GM18951 (cell line): ENCODE measurements around the gene STAMBPL1.

Experiments used
- POLR2A ChIP-seq: IDR thresholded peaks from 4 replicates; pipeline ENCODE4 v1.6.1; 2011; ENCODE audit warnings: mild to moderate bottlenecking; ENCODE audit not compliant: insufficient read length, insufficient read depth; ENCODE audit errors: extremely low read depth
- in situ Hi-C: fragments of 300-500 bp; cut with MboI; formaldehyde crosslinking; loops from one replicate; pipeline ENCODE4 v1.12.0; 2022; ENCODE audit warnings: low sequenced_read_pairs, mixed read lengths, inconsistent platforms; ENCODE audit not compliant: unreplicated experiment

Gene STAMBPL1

GRCh38 chr10:88961266-88961665 lies 81.2 kb downstream of the STAMBPL1 start:
- in situ Hi-C loops, result no loop called here
- TF ChIP-seq POLR2A, result no peak

DNA sequence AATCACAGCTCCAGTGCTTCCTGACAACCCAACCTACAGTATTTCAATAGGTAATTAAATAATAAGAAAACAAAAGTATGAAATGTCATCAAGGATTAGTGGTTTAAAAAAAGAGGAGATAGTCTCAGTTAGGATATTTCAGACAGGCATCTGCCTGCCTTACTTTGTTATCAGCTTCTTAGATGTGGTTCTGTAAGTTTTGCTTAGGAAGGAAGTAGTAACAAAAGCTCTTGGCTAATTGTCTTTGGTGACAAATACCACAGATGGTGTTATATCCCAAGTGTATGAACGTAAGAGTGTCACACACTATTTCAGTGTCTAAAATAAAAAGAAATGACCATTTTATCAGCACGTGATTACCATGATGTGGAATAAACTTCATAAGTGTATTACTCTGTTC lies 82.3 kb downstream of the STAMBPL1 start:
- TF ChIP-seq POLR2A, result no peak
- in situ Hi-C loops, result no loop called here

GRCh38 chr10:88963318-88963717 lies 83.3 kb downstream of the STAMBPL1 start:
- TF ChIP-seq POLR2A, result no peak
- in situ Hi-C loops, result no loop called here

DNA sequence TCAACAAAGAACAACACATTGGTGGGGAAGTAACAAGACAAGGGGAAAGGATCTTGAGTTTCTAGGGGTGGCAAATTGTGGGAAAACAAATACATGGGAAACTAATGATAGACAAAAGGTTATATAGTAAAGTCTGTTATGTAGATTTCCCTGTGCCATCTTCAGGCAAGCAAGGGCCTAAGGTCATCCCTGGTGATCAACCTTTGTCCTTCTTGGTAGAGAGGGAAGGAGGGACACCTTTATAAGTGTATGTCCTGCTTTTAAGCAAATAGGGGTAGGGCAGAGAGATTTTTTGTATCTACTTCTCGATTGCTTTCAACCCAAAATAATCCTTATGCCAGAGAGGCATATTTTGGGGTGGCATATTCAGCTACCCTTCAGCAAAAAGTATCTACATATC lies 84.3 kb downstream of the STAMBPL1 start:
- in situ Hi-C loops, result no loop called here
- no peak for TF ChIP-seq POLR2A

GRCh38 chr10:88964869-88965415 lies 84.9 kb downstream of the STAMBPL1 start:
- no peak for TF ChIP-seq POLR2A
- in situ Hi-C loops, result no loop called here

DNA sequence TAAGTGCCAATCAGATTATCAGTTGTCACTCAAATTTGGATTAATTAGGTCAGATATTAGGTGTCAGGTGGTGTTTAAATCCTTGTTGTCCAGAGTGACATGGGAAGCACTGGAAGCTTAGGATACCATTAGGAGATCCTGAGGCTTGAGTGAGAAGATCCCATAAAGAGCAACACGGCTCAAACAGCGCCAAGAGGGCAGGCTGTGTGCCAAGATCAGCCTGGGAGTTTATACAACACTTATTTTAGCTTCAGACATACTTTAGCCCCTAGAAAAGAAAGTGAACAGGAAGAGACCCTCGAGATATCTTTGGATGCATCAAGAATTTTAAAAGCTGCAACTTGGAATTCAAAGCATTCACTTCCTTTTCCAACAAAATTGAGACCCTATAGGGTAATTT lies 86.8 kb downstream of the STAMBPL1 start:
- in situ Hi-C loops, result no loop called here
- TF ChIP-seq POLR2A, result no peak

DNA sequence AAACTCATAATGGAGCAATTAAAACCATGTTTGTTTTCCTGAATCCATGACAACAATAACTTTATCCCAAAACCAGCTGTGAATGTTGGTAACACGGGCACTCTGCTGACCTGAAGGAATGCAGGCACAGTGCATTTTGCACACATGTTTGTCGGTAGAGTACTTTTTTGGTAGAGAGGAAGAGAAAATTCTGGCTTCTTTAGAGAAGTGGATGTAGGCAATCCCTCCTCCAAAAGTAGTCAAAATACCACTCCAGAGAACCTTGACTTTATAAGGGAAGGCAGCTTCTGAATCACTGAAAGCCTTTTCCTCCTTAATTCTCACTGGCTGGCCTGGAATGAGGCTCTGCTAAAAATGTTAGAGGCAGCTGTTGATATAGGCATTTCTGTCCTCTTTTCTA lies 88.3 kb downstream of the STAMBPL1 start:
- TF ChIP-seq POLR2A, result no peak

DNA sequence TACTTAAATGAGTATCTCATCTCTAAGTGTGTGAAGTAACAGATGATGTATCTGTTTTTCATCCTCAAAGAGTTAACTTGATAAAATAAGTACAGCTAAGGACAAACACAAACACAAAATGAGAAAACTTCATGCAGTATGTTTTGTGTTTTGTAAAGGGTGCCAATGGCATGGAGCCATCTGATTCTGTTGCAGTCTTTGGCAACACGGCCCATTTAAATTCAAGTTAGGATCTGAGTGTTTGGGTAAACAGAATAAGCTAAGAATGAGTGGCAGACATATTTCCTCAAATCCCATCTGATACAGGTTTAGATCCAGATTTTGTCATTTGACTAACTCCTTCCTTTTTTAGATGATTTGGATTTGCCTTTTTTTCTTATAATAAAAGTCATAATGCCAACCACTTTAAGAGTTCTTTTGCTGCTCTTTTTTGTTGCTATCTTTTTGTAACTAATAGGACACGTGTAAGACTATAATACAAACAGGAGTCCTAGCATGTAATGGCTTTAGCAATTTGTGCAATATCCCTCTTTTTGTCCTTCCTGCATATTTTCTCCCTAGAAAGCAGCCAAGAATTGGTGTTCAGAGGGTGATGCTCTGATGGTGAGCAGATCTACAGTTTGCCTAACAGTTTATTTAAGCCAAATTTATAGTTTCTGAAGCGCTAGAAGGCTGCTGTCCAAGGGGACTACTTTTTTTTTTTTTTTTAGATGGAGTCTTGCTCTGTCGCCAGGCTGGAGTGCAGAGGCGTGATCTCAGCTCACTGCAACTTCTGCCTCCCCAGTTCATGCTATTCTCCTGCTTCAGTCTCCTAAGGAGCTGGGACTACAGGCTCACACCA lies 91.4 kb downstream of the STAMBPL1 start:
- in situ Hi-C loops, result no loop called here
- TF ChIP-seq POLR2A, result no peak

More for the DNA sequence above, 88.3 kb downstream of the STAMBPL1 start:
- in situ Hi-C loops, result no loop called here
